Stimulated activated CD8-positive, alpha-beta memory T cell treated with anti-CD3 and anti-CD28 coated beads, Interleukin-7, amount 100 ng/mL, for 1 hour (primary cell): ENCODE measurements around the gene ANAPC16.
"Not testable (repeated sequence)": the region's sequence is repeated elsewhere in the genome, so short reads cannot be mapped to it uniquely, and the experiment has no call there.

Source experiments
- DNase-seq, 2 donors: peaks; one replicate each; pipeline ENCODE4 v3.0.0-alpha.2; 2020; ENCODE audit warnings: low read depth in 2 of 2

ANAPC16 gene

DNA sequence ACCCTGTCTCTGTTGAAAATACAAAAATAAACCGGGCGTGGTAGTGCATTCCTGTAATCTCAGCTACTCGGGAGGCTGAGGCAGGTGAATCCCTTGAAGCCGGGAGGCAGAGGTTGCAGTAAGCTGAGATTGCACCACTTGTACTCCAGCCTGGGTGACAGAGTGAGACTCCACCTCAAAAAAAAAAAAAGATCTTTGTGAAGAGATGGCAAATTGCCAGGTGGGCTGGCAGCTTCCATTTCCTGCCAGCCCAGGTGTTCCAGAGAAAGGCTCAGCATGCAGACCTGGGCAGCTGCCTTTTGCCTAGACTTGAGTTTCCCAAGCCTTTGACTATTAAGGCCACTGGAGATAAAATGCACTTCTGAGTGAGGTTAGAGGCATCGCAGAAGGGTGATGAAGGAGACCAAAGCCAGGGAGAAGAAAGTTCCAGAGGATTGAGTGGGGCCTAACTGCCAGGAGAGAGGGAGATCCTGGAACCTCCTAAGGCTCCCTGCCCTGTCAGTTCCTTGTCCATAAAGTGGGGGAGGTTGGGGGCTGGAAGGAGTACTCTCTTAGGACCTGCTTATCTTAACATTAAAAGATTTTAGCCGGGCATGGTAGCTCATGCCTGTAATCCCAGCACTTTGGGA is 47.9 kb downstream of the ANAPC16 start:
- DNase-seq: no peak

DNA sequence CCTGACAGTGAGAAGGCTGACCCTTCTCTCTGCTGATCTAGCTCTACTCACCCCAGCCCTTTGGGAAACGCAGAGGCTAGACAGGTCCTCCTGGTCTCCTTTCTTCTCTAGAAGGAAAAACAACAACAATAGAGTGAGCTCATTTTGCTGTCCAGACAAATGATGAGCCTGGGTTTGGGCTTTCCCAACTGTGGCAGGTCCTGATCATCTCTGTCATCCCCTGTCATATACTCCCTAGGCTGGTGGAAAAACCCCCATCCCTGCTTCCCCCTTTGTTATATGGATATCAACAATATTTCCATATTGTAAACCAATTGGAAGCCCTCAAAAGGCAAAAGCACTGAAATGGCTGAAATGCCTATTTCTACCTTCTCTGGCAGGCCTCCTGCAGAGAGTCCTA is 48.7 kb downstream of the ANAPC16 start:
- no peak for DNase-seq

DNA sequence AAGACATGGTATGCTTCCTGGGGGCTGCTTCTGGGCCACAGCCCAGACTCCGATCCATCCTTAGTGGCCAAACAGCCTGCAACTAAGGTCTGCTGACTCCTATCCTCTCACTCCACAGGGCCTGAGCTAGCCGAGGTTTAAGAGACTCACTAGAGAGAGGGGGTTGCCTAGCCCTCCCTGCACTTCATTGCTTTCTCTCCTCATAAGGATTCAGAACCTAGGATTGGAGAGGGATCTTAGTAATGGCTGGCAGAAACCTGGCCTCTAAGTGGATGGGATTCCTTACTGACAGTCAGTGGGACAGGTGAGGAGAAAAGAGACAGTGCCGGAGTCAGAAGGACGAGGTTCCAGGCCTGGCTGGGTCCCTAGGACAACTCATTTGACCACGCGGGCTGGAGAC is 49.7 kb downstream of the ANAPC16 start:
- DNase-seq: no peak

DNA sequence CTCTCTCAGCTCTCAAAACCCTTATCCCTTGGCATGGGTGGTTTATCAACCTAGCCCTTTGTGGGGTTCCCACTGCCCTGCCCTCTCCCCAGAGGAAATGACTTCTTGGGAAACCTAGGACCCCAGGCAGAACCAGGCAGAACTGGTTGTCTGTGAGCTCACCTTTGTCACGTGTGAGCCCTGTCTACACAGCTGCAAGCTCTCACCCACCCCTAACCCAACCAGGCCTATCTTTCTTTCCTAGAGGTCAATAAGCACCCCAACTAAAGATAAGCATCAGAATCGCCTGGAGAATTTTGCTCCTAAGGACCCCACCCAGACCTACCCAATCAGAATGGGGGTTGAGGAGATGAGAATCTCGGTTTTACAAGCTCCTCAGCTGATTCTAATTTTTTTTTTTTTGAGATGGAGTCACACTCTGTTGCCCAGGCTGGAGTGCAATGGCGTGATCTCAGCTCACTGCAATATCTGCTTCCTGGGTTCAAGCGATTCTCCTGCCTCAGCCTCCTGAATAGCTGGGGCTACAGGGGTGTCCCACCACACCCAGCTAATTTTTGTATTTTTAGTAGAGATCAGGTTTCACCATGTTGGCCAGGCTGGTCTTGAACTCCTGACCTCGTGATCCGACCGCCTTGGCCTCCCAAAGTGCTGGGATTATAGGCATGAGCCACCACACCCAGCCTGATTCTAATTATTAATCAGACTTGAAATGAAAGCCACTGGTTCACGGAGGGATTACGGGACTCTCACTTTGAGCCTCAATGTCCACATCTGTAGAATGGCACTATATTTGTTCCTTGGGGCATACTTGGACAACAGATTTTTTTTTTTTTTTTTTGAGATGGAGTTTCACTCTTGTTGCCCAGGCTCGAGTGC is 50.4 kb downstream of the ANAPC16 start:
- no peak for DNase-seq

DNA sequence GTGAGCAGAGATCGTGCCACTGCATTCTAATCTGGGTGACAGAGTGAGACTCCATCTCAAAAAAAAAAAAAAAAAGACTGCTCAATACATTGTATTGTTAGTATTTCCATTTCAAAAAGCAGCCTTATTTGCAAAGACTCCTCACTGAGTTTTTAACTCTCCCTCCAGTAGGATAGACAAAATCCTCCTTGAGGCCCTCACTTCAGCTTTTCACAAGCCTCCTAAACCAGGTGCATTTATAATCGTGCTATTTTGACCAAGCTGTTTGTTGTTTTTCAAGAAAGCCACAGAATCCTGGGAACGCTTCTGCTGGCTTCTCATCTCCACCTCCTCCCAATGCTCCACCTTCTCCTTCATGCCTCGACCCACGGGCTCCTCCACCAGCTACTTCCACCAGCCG is 51.6 kb downstream of the ANAPC16 start:
- no peak for DNase-seq

GRCh38 chr10:72267819-72268399 is 52.1 kb downstream of the ANAPC16 start:
- DNase-seq: no peak

DNA sequence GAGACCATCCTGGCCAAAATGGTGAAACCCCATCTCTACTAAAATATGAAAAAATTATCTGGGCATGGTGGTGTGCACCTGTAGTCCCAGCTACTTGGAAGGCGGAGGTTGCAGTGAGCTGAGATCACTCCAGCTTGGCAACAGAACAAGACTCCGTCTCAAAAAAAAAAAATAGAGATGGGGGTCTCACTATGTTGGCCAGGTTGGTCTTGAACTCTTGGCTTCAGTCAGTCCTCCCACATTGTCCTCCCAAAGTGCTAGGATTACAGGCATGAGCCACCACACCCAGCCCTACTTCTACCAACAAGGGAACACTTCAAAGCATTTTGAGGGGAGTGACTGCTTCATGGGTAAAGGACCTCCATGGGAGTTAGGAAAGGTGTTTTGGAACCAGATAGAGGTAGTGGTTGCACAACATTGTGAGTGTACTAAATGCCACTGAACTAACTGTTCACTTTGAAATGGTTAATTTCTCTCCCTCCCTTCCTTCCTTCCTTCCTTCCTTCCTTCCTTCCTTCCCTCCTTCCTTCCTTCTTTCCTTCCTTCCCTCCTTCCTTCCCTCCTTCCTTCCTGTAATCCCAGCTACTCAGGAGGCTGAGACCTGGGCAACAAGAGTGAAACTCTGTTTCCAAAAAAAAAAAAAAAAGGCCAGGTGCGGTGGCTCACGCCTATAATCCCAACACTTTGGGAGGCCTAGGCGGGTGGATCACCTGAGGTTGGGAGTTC is 52.8 kb downstream of the ANAPC16 start:
- not testable (repeated sequence) for DNase-seq

DNA sequence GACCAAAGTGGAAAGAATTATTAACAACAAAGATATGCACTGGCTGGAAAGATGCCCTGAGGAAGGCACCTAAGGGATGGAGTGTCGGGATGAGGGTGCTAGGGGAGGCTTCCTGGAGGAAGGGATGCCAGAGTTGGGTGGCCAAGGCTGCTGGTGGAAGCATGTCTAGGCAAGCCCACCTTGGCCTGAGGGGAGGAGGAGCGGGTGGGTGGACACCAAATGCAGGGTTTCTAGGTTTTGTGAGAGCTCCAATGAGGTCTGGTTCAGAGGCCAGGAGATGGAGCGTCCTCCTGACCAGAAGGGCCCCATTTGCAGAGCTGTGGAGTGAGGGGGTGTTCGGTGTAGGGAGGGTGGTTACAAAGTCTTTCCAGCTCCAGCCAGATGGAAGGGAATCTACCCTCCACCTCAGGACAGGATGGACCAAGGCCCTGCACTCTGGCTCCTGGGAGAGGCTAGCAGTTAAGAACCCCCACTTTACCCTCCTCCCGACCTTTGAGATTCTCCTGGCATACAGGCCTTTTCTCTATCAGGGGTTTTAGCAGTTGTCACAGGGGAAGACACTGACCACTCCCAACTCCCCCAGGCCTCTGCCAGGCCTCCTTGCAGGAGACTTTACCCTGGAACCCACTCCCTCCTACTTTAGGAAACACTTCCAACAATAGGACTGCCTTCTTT is 54.9 kb downstream of the ANAPC16 start:
- no peak for DNase-seq

DNA sequence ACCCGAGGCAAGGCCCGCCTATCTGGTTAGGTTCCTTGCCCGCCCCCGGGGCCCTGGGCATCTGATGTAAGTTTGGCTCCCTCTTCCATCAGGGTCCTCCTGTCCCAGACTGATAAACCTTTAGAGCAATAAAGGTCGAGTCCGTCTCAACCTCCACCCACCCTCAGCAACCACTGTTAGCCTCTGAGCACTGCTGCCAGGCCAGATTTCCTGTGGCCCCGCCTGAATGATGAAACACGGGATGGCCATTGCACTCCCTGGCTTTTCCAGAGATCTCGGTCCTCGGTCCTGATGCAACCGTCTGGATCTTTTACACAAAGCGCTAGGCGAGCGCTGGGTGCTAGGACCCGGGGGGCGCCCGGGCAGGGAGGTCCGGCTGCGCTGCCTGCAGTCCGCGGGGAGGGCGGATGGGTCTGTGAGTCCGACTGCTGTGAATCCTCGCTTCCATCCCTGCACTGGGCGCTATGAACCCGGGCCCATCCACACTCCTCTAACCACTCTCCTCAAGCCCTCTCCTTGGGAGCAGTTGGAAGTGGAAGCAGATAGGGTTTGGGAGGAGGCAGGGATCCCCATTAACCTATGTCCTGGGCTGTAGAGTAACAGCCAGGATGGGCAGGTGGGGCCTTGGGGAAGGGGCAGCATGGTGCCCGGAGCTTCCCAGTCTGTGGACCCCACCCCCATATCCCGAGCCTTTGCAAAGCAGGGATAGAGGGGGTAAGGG is 57.0 kb downstream of the ANAPC16 start:
- no peak for DNase-seq

- DNase-seq: peak; percentile 93 to 94
These were observed 57.8 kb downstream of the ANAPC16 start, which contains the start of gene DDIT4 for GRCh38 chr10:72273410-72274212. DDIT4 (plus strand) TSS chr10:72273924; CDS start chr10:72274217, 293 bp downstream.

GRCh38 chr10:72274213-72274729 is 58.5 kb downstream of the ANAPC16 start:
- no peak for DNase-seq

DNA sequence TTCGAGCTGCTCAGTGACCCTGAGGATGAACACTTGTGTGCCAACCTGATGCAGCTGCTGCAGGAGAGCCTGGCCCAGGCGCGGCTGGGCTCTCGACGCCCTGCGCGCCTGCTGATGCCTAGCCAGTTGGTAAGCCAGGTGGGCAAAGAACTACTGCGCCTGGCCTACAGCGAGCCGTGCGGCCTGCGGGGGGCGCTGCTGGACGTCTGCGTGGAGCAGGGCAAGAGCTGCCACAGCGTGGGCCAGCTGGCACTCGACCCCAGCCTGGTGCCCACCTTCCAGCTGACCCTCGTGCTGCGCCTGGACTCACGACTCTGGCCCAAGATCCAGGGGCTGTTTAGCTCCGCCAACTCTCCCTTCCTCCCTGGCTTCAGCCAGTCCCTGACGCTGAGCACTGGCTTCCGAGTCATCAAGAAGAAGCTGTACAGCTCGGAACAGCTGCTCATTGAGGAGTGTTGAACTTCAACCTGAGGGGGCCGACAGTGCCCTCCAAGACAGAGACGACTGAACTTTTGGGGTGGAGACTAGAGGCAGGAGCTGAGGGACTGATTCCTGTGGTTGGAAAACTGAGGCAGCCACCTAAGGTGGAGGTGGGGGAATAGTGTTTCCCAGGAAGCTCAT is 59.0 kb downstream of the ANAPC16 start:
- no peak for DNase-seq

- no peak for DNase-seq
These were observed 59.7 kb downstream of the ANAPC16 start for GRCh38 chr10:72275351-72276012.

DNA sequence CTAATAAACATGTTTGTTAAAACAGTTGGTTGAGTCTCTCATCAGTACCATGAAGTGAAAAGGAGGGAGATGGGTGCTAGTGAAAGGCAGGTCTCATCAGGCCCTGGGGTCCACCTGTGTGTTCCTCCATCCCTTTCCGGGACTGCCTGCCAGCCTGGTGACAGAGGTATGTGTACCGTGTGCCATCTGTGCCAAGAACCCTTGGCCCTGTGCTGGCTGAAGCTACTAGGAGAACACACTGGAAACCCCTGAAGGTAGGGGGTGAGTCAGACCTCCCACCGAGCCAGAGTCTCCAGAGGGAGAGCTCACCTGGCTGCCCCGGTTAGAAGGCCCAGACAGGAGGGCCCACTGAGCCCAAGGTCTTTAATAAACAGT is 60.2 kb downstream of the ANAPC16 start:
- no peak for DNase-seq

GRCh38 chr10:72276421-72277339 is 60.9 kb downstream of the ANAPC16 start:
- DNase-seq: no peak

DNA sequence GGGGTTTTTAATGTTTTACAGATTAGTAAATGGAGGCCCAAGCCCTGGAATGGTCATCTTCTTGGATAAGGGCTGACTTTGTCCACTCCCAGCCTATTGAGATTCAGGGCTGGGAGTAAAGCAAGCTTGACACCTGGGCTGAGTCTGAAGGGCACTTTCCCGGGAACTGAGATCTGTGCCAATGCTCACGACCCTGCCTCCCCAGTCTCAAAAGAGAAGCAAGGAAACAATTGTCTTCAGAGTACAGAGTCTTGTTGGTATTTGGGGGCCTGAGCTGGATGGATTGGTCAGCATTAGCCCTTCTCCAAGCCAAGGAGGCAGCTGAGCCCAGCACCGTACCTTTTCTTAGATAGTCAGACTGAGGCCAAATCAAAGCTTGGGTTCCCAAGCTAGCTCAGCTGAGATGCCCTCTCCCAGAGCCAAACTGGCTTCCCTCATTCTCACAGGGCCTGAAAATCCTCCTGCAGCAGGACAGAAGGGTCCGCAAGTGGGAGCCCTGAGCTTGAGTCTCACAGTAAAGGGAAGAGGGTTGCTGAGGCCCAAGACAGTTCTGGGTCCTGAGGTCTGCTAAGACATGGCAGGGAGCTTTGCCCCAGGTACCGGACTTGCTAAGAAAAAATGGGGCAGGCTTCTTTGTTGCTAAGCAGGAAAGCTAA is 61.7 kb downstream of the ANAPC16 start:
- no peak for DNase-seq

DNA sequence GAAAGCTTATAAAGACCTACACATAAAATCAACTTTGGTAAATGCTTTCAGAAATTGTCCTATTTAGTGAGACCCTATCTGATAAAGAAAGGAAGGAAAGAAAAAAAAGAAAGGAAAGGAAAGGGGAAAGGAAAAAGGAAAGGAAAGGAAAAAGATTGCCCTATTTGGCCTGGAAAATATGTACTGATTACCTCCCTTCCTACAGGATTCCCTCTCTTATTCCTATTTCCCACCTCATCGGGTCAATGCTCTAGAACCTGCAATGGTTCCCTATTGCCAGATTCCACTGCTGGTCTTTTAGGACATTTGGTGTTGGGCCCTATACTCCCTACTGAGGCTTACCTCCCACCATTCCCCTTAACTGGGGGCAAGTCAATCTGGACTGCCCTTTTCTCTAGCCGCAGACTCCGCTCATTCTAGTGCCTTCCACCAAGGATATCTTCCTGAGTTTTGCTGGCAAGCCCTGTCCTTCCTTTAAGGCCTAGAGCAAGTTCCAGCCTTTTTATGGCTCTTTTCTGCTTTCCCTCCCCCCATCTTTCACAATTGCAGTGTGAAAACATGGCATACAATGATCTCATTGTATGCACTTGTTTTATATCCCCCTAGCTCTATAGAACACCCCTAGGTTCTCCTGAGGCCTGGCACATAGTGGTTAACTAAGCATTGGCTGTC is 62.3 kb downstream of the ANAPC16 start:
- DNase-seq: no peak
